Neural crest cell (in vitro differentiated cells): Measurements from ENCODE around the gene POU2F1. TPM values are rescaled to one million over a fixed set of nuclear protein-coding genes. Genes with fewer than 3 reads are reported as not detected.

Source experiments
- DNase-seq: peaks from one replicate; pipeline ENCODE4 v3.0.0; 2021; ENCODE audit warnings: low read depth, mixed read lengths, low spot score
- H3K27ac Mint-ChIP-seq: one replicate; pipeline ENCODE4 v1.8.0; 2021; ENCODE audit warnings: mild to moderate bottlenecking, mixed read lengths; ENCODE audit not compliant: unreplicated experiment
- H3K27me3 Mint-ChIP-seq: 2 replicates; pipeline ENCODE4 v1.8.0; 2021; ENCODE audit warnings: low read depth, mild to moderate bottlenecking, mixed read lengths
- H3K36me3 Mint-ChIP-seq: 2 replicates; pipeline ENCODE4 v1.8.0; 2021; ENCODE audit warnings: low read depth, mild to moderate bottlenecking, mixed read lengths
- H3K4me1 Mint-ChIP-seq: 2 replicates; pipeline ENCODE4 v1.8.0; 2021; ENCODE audit warnings: mixed read lengths
- H3K4me3 Mint-ChIP-seq: one replicate; pipeline ENCODE4 v1.8.0; 2021; ENCODE audit warnings: mild to moderate bottlenecking, mixed read lengths
- H3K9me3 Mint-ChIP-seq: 2 replicates; pipeline ENCODE4 v1.8.0; 2021; ENCODE audit warnings: mixed read lengths
- CTCF ChIP-seq: fragments of 200-600 bp; sonication (generic); conservative IDR thresholded peaks from 2 replicates; pipeline ENCODE4 v1.5.0; 2021; ENCODE audit warnings: antibody characterized with exemption, mild to moderate bottlenecking
- total RNA-seq: library from RNA; stranded (reverse); gene quantifications from 2 replicates; pipeline ENCODE4 v1.2.1, GENCODE V29; 2021

Gene POU2F1
- total RNA-seq, 1 donor from 2014 or later: 40.1 TPM

GRCh38 chr1:167330601-167331293 is 110.1 kb downstream of the POU2F1 start:
- Mint-ChIP-seq H3K4me3 (no peak overlapping the region), H3K36me3 (peaks cover 10% of the 10 kb centered on the region), H3K27me3 (no peaks in the 10 kb centered on the region), H3K27ac (no peak overlapping the region), H3K4me1 (peaks cover 12% of the 10 kb centered on the region), H3K9me3 (peaks cover 2% of the 10 kb centered on the region)
- TF ChIP-seq CTCF: no peak
- DNase-seq: no peak

DNA sequence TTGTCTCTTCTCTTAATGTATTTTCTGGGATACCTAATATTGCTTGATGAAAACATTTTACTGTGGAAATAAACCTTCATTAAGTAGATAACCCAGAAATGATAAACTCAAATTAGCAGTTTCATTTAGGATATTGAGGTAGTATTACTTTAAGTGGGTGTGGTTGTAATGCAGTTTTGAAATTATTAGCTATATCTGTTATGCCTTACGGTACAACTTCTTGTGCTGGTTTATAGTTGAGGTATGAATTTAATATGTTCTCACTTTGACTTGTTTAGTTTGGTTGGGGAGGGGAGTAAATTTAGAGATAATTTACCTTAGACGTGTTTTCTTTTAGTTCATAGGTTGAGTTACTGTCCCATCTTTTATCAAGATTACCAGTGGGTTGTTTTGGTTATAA is 111.0 kb downstream of the POU2F1 start:
- H3K4me1 Mint-ChIP-seq: peaks cover 12% of the 10 kb centered on the region
- peaks cover 7% of the 10 kb centered on the region for H3K36me3 Mint-ChIP-seq
- H3K9me3 Mint-ChIP-seq: peaks cover 2% of the 10 kb centered on the region
- no peak for TF ChIP-seq CTCF
- H3K27ac Mint-ChIP-seq: no peak overlapping the region
- H3K4me3 Mint-ChIP-seq: no peak overlapping the region
- no peaks in the 10 kb centered on the region for H3K27me3 Mint-ChIP-seq
- DNase-seq: no peak

DNA sequence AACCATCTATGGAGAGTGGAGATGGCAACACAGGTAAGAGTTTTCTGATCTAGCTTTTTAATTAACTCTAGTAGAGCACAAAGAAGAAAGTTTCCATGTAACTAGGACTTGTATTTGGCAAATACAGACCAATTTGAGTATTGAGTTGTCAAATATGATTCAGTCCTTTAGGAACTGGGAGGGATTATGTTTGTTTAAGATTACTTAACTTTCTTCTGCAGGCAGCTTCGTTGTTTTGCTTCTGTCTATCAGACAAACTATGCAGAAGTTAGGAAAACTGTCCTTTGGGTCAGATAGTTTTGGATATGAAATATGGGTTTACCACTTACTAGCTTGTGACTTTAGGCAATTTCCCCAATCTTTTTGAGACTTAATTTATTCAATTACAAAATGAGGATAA is 111.8 kb downstream of the POU2F1 start:
- H3K4me1 Mint-ChIP-seq: peaks cover 12% of the 10 kb centered on the region
- H3K9me3 Mint-ChIP-seq: peaks cover 2% of the 10 kb centered on the region
- DNase-seq: no peak
- no peak overlapping the region for H3K4me3 Mint-ChIP-seq
- no peak overlapping the region for H3K27ac Mint-ChIP-seq
- TF ChIP-seq CTCF: no peak
- no peaks in the 10 kb centered on the region for H3K27me3 Mint-ChIP-seq
- H3K36me3 Mint-ChIP-seq: peaks cover 10% of the 10 kb centered on the region

DNA sequence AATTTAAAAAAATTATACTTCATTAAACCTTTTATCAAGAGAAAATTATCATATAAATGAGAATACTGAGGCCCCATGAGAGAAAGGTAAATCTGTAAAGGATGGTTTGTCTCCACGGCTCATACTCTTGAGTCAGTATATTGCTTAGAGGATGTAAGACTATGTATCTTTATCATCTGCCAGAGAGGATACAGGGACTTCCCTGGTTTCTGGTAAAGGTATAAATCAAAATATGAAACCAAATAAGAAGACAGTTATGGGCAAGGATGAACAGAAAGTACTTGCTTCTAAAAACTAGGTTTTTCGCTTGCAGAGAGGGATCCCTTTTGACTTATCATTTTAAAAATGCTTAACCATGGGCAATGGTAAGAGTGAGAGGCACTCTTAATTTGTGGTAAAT is 112.4 kb downstream of the POU2F1 start:
- Mint-ChIP-seq H3K27me3 (no peaks in the 10 kb centered on the region), H3K36me3 (peaks cover 14% of the 10 kb centered on the region), H3K9me3 (peaks cover 2% of the 10 kb centered on the region), H3K4me3 (no peak overlapping the region), H3K27ac (no peak overlapping the region), H3K4me1 (peaks cover 12% of the 10 kb centered on the region)
- no peak for DNase-seq
- no peak for TF ChIP-seq CTCF

- Mint-ChIP-seq H3K27me3 (no peaks in the 10 kb centered on the region), H3K4me1 (peaks cover 7% of the 10 kb centered on the region), H3K9me3 (peaks cover 5% of the 10 kb centered on the region), H3K4me3 (no peak overlapping the region), H3K27ac (no peak overlapping the region), H3K36me3 (peaks cover 17% of the 10 kb centered on the region)
- no peak for TF ChIP-seq CTCF
- DNase-seq: no peak
Measured at GRCh38 chr1:167333703-167334102, 113.0 kb downstream of the POU2F1 start.
